ENCODE measurements around the gene AURKB. TPM values are rescaled to one million over a fixed set of nuclear protein-coding genes. Genes with fewer than 3 reads are reported as not detected.
A peak's percentile ranks its signal among the peaks of the same experiment; 100 is the strongest.

The AURKB gene
- total and polyA plus RNA-seq, 2 of the 13 experiments (the other 11 are each of a cell fraction or from before 2014, with no cell fraction given): 29.5 to 75.3 TPM

DNA sequence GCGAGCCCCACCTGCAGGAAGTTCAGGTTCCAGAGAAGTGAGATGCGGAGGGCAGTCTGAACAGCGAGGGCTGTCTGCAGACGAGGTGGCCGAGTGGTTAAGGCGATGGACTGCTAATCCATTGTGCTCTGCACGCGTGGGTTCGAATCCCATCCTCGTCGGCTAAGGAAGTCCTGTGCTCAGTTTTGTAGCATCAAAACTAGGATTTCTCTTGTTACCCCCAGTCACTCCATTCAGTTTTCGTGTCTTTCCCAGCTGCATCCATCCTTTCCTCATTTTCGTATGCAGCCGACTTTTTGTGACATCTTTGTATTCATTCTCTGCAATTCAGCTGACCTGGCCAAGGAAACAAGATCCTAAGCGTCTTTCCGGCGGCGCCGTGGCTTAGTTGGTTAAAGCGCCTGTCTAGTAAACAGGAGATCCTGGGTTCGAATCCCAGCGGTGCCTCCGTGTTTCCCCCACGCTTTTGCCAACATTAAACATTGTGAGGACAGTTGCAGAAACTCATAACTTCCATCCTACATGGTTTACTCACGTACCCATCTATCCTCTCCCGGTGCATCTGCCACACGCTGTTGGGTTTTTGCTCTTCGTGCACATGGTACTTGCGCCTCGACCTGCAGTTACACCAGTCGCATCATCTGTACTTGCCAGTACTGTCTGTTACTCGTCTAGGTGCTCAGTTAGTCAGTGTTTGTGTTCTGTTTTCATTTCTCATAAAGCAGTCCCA, 23.4 kb downstream of the AURKB start (continued):
- TF ChIP-seq, protein P1, sequence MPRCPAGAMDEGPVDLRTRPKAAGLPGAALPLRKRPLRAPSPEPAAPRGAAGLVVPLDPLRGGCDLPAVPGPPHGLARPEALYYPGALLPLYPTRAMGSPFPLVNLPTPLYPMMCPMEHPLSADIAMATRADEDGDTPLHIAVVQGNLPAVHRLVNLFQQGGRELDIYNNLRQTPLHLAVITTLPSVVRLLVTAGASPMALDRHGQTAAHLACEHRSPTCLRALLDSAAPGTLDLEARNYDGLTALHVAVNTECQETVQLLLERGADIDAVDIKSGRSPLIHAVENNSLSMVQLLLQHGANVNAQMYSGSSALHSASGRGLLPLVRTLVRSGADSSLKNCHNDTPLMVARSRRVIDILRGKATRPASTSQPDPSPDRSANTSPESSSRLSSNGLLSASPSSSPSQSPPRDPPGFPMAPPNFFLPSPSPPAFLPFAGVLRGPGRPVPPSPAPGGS (CRISPR knock-in tag; IDR thresholded peaks at IDR 0.05): no peak
- TF ChIP-seq, protein P2, sequence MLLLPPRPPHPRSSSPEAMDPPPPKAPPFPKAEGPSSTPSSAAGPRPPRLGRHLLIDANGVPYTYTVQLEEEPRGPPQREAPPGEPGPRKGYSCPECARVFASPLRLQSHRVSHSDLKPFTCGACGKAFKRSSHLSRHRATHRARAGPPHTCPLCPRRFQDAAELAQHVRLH (CRISPR knock-in tag; IDR thresholded peaks at IDR 0.05; ENCODE audit: borderline replicate concordance, low read depth): no peak; the same call in 1 of the 2 replicates
- TF ChIP-seq ZNF777 (CRISPR knock-in tag; IDR thresholded peaks at IDR 0.05): peak; percentile 79; the same call in 1 of the 2 replicates
- TF ChIP-seq MYC (CRISPR knock-in tag; IDR thresholded peaks at IDR 0.05; ENCODE audit: borderline replicate concordance): peak; percentile 52; the same call in 1 of the 2 replicates
- TF ChIP-seq NR3C1 (CRISPR knock-in tag; IDR thresholded peaks at IDR 0.05): no peak
- TF ChIP-seq ZNF264 (CRISPR knock-in tag; IDR thresholded peaks at IDR 0.05): peak; percentile 72
- TF ChIP-seq NBN (conservative IDR thresholded peaks at IDR 0.05): no peak
- TF ChIP-seq SATB2 (CRISPR knock-in tag; IDR thresholded peaks at IDR 0.05): peak; percentile 73; the same call in 1 of the 2 replicates
- TF ChIP-seq CBX5 (CRISPR knock-in tag; IDR thresholded peaks at IDR 0.05; ENCODE audit: borderline replicate concordance): no peak
- peak; percentile 75; the same call in 1 of the 2 replicates for TF ChIP-seq ZNF556 (CRISPR knock-in tag; IDR thresholded peaks at IDR 0.05; ENCODE audit: borderline replicate concordance)
- no peak for TF ChIP-seq ADNP (CRISPR knock-in tag; IDR thresholded peaks at IDR 0.05)
- peak; percentile 82; the same call in 1 of the 2 replicates for TF ChIP-seq ZNF121 (CRISPR knock-in tag; IDR thresholded peaks at IDR 0.05)
- TF ChIP-seq, protein P3, sequence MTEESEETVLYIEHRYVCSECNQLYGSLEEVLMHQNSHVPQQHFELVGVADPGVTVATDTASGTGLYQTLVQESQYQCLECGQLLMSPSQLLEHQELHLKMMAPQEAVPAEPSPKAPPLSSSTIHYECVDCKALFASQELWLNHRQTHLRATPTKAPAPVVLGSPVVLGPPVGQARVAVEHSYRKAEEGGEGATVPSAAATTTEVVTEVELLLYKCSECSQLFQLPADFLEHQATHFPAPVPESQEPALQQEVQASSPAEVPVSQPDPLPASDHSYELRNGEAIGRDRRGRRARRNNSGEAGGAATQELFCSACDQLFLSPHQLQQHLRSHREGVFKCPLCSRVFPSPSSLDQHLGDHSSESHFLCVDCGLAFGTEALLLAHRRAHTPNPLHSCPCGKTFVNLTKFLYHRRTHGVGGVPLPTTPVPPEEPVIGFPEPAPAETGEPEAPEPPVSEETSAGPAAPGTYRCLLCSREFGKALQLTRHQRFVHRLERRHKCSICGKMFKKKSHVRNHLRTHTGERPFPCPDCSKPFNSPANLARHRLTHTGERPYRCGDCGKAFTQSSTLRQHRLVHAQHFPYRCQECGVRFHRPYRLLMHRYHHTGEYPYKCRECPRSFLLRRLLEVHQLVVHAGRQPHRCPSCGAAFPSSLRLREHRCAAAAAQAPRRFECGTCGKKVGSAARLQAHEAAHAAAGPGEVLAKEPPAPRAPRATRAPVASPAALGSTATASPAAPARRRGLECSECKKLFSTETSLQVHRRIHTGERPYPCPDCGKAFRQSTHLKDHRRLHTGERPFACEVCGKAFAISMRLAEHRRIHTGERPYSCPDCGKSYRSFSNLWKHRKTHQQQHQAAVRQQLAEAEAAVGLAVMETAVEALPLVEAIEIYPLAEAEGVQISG (CRISPR knock-in tag; IDR thresholded peaks at IDR 0.05): peak; percentile 18; the same call in 1 of the 2 replicates
- no peak for TF ChIP-seq ZNF550 (CRISPR knock-in tag; IDR thresholded peaks at IDR 0.05; ENCODE audit: borderline replicate concordance)
- no peak; the same call in 1 of the 2 replicates for TF ChIP-seq ZNF709 (CRISPR knock-in tag; IDR thresholded peaks at IDR 0.05)
- no peak for TF ChIP-seq HOXA7 (CRISPR knock-in tag; IDR thresholded peaks at IDR 0.05)
- TF ChIP-seq HNRNPL (IDR thresholded peaks at IDR 0.05; ENCODE audit: low read depth, low read length): no peak
- peak; percentile 70; the same call in 1 of the 2 replicates for TF ChIP-seq ZNF788 (CRISPR knock-in tag; IDR thresholded peaks at IDR 0.05; ENCODE audit: borderline replicate concordance)
- TF ChIP-seq ZNF605 (CRISPR knock-in tag; IDR thresholded peaks at IDR 0.05): no peak; the same call in 1 of the 2 replicates
- TF ChIP-seq ZNF563 (CRISPR knock-in tag; IDR thresholded peaks at IDR 0.05): no peak
- no peak for TF ChIP-seq ZNF749 (CRISPR knock-in tag; IDR thresholded peaks at IDR 0.05; ENCODE audit: borderline replicate concordance)
- TF ChIP-seq, protein P4, sequence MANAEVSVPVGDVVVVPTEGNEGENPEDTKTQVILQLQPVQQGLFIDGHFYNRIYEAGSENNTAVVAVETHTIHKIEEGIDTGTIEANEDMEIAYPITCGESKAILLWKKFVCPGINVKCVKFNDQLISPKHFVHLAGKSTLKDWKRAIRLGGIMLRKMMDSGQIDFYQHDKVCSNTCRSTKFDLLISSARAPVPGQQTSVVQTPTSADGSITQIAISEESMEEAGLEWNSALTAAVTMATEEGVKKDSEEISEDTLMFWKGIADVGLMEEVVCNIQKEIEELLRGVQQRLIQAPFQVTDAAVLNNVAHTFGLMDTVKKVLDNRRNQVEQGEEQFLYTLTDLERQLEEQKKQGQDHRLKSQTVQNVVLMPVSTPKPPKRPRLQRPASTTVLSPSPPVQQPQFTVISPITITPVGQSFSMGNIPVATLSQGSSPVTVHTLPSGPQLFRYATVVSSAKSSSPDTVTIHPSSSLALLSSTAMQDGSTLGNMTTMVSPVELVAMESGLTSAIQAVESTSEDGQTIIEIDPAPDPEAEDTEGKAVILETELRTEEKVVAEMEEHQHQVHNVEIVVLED (CRISPR knock-in tag; IDR thresholded peaks at IDR 0.05; ENCODE audit: borderline replicate concordance): no peak
- no peak for TF ChIP-seq ZIK1 (CRISPR knock-in tag; IDR thresholded peaks at IDR 0.05; ENCODE audit: borderline replicate concordance, low read depth)
- TF ChIP-seq RFX5 (IDR thresholded peaks at IDR 0.05; ENCODE audit: low read depth, low read length): no peak
- no peak for TF ChIP-seq LCORL (IDR thresholded peaks at IDR 0.05)
- TF ChIP-seq LCORL (CRISPR knock-in tag; IDR thresholded peaks at IDR 0.05): no peak; the same call in none of the 2 replicates

All from HepG2 (cell line).